ENCODE measurements around the gene PTPRE. TPM values are rescaled to one million over a fixed set of nuclear protein-coding genes. Genes with fewer than 3 reads are reported as not detected.

Gene PTPRE
- total RNA-seq, 5 donors from 2014 or later (not counting 1 experiment from before 2014, with no cell fraction given): 23.2 to 69.2 (median 32.2) TPM

- CTCF ChIA-PET: no interaction called here
- POLR2A ChIA-PET: no interaction called here
- no peaks in the 10 kb centered on the region for H3K4me1 ChIP-seq (ENCODE audit: control insufficient read depth in 1 of 2, extremely low read depth in 1 of 2, insufficient read depth in 2 of 2, low read length in 2 of 2)
- no peak overlapping the region for H3K27ac Mint-ChIP-seq
- WGBS (ENCODE audit: insufficient coverage): 100% methylated on average over 1 of the region's 3 CpGs
- peaks cover 0 to 1% of the 10 kb centered on the region in 2 donors for H3K27me3 Mint-ChIP-seq
- ATAC-seq (replicated peaks in 1 of 4) (no peak), DNase-seq (no peak)
- H3K9me3 ChIP-seq: no peaks in the 10 kb centered on the region
- H3K4me3 ChIP-seq (ENCODE audit: control insufficient read depth in 1 of 2, extremely low read depth in 1 of 2, low read length in 1 of 2): no peak overlapping the region
- H3K36me3 ChIP-seq (ENCODE audit: control insufficient read depth in 2 of 2, extremely low read depth in 1 of 2, insufficient read depth in 1 of 2, low read length in 1 of 2): no peaks in the 10 kb centered on the region
- no peak overlapping the region for H3K4me3 Mint-ChIP-seq
- H3K27ac ChIP-seq (ENCODE audit: low read length): no peak overlapping the region
- H3K36me3 Mint-ChIP-seq: no peaks in the 10 kb centered on the region
- no peaks in the 10 kb centered on the region for H3K4me1 Mint-ChIP-seq
- peaks cover 0 to 23% of the 10 kb centered on the region in 2 experiments for H3K27me3 ChIP-seq (replicated peaks in 1 of 2; ENCODE audit: control insufficient read depth in 2 of 2, extremely low read depth in 1 of 2, insufficient read depth in 2 of 2, low read length in 1 of 2)
- no peaks in the 10 kb centered on the region for H3K9me3 Mint-ChIP-seq
Measured at GRCh38 chr10:127968027-127968441, 61.1 kb downstream of the PTPRE start.

- WGBS (ENCODE audit: insufficient coverage): no CpG with 5 or more reads among the region's 1 CpG
- H3K4me3 ChIP-seq (ENCODE audit: control insufficient read depth in 1 of 2, extremely low read depth in 1 of 2, low read length in 1 of 2): no peak overlapping the region
- Mint-ChIP-seq H3K9me3 (no peaks in the 10 kb centered on the region), H3K27me3 (peaks cover under 1 to 5% of the 10 kb centered on the region in 2 donors), H3K4me1 (no peaks in the 10 kb centered on the region), H3K4me3 (no peak overlapping the region), H3K36me3 (no peaks in the 10 kb centered on the region), H3K27ac (no peak overlapping the region)
- ChIA-PET POLR2A (no interaction called here), CTCF (no interaction called here)
- no peaks in the 10 kb centered on the region for H3K9me3 ChIP-seq
- ATAC-seq (replicated peaks in 1 of 4): no peak
- no peaks in the 10 kb centered on the region for H3K36me3 ChIP-seq (ENCODE audit: control insufficient read depth in 2 of 2, extremely low read depth in 1 of 2, insufficient read depth in 1 of 2, low read length in 1 of 2)
- no peak overlapping the region for H3K27ac ChIP-seq (ENCODE audit: low read length)
- H3K27me3 ChIP-seq (replicated peaks in 1 of 2; ENCODE audit: control insufficient read depth in 2 of 2, extremely low read depth in 1 of 2, insufficient read depth in 2 of 2, low read length in 1 of 2): peaks cover 0 to 22% of the 10 kb centered on the region in 2 experiments
- no peak for DNase-seq
- no peaks in the 10 kb centered on the region for H3K4me1 ChIP-seq (ENCODE audit: control insufficient read depth in 1 of 2, extremely low read depth in 1 of 2, insufficient read depth in 2 of 2, low read length in 2 of 2)
Measured at GRCh38 chr10:127968659-127969058, 61.8 kb downstream of the PTPRE start.

- Mint-ChIP-seq H3K27ac (no peak overlapping the region), H3K4me1 (no peaks in the 10 kb centered on the region), H3K27me3 (peaks cover 11 to 29% of the 10 kb centered on the region in 2 donors), H3K9me3 (no peaks in the 10 kb centered on the region), H3K4me3 (no peak overlapping the region), H3K36me3 (no peaks in the 10 kb centered on the region)
- ChIA-PET CTCF (no interaction called here), POLR2A (no interaction called here)
- H3K4me1 ChIP-seq (ENCODE audit: control insufficient read depth in 1 of 2, extremely low read depth in 1 of 2, insufficient read depth in 2 of 2, low read length in 2 of 2): no peaks in the 10 kb centered on the region
- WGBS (ENCODE audit: insufficient coverage): 87% methylated on average over 19 of the region's 24 CpGs
- no peaks in the 10 kb centered on the region for H3K9me3 ChIP-seq
- no peaks in the 10 kb centered on the region for H3K36me3 ChIP-seq (ENCODE audit: control insufficient read depth in 2 of 2, extremely low read depth in 1 of 2, insufficient read depth in 1 of 2, low read length in 1 of 2)
- peaks cover 0 to 37% of the 10 kb centered on the region in 2 experiments for H3K27me3 ChIP-seq (replicated peaks in 1 of 2; ENCODE audit: control insufficient read depth in 2 of 2, extremely low read depth in 1 of 2, insufficient read depth in 2 of 2, low read length in 1 of 2)
- H3K4me3 ChIP-seq (ENCODE audit: control insufficient read depth in 1 of 2, extremely low read depth in 1 of 2, low read length in 1 of 2): no peak overlapping the region
- H3K27ac ChIP-seq (ENCODE audit: low read length): no peak overlapping the region
- DNase-seq (no peak), ATAC-seq (replicated peaks in 1 of 4) (no peak)
Measured at GRCh38 chr10:127971101-127971946, 64.4 kb downstream of the PTPRE start.

- Mint-ChIP-seq H3K36me3 (no peaks in the 10 kb centered on the region), H3K4me1 (no peaks in the 10 kb centered on the region), H3K4me3 (no peak overlapping the region), H3K9me3 (no peaks in the 10 kb centered on the region), H3K27ac (no peak overlapping the region), H3K27me3 (peaks cover 15 to 29% of the 10 kb centered on the region in 2 donors)
- Histone ChIP-seq H3K36me3 (ENCODE audit: control insufficient read depth in 2 of 2, extremely low read depth in 1 of 2, insufficient read depth in 1 of 2, low read length in 1 of 2) (no peaks in the 10 kb centered on the region), H3K27ac (ENCODE audit: low read length) (no peak overlapping the region), H3K4me1 (ENCODE audit: control insufficient read depth in 1 of 2, extremely low read depth in 1 of 2, insufficient read depth in 2 of 2, low read length in 2 of 2) (no peaks in the 10 kb centered on the region), H3K27me3 (replicated peaks in 1 of 2; ENCODE audit: control insufficient read depth in 2 of 2, extremely low read depth in 1 of 2, insufficient read depth in 2 of 2, low read length in 1 of 2) (peaks cover 0 to 38% of the 10 kb centered on the region in 2 experiments), H3K4me3 (ENCODE audit: control insufficient read depth in 1 of 2, extremely low read depth in 1 of 2, low read length in 1 of 2) (no peak overlapping the region), H3K9me3 (no peaks in the 10 kb centered on the region)
- POLR2A ChIA-PET: no interaction called here
- ATAC-seq (replicated peaks in 1 of 4): no peak
- WGBS (ENCODE audit: insufficient coverage): 87% methylated on average over 7 of the region's 12 CpGs
- CTCF ChIA-PET: no interaction called here
- DNase-seq: no peak
Measured at GRCh38 chr10:127971963-127972615, 65.2 kb downstream of the PTPRE start.

GRCh38 chr10:127972751-127973357, 66.0 kb downstream of the PTPRE start:
- peaks cover 0 to 5% (median 0%) of the 10 kb centered on the region in 3 donors for H3K4me1 Mint-ChIP-seq
- Histone ChIP-seq H3K27me3 (replicated peaks in 1 of 2; ENCODE audit: control insufficient read depth in 2 of 2, extremely low read depth in 1 of 2, insufficient read depth in 2 of 2, low read length in 1 of 2) (peaks cover 0 to 41% of the 10 kb centered on the region in 2 experiments), H3K36me3 (ENCODE audit: control insufficient read depth in 2 of 2, extremely low read depth in 1 of 2, insufficient read depth in 1 of 2, low read length in 1 of 2) (no peaks in the 10 kb centered on the region), H3K4me1 (ENCODE audit: control insufficient read depth in 1 of 2, extremely low read depth in 1 of 2, insufficient read depth in 2 of 2, low read length in 2 of 2) (no peaks in the 10 kb centered on the region), H3K4me3 (ENCODE audit: control insufficient read depth in 1 of 2, extremely low read depth in 1 of 2, low read length in 1 of 2) (no peak overlapping the region), H3K27ac (ENCODE audit: low read length) (no peak overlapping the region), H3K9me3 (no peaks in the 10 kb centered on the region)
- H3K27me3 Mint-ChIP-seq: peaks cover 21 to 29% of the 10 kb centered on the region in 2 donors
- CTCF ChIA-PET: interaction anchor here in 1 of 2 donors (0.7 kb wide), 1 partner anchor 72 kb away, joined by 3 read pairs; no protein-coding TSS in a partner anchor
- DNase-seq (no peak), ATAC-seq (replicated peaks in 1 of 4) (no peak)
- no peaks in the 10 kb centered on the region for H3K9me3 Mint-ChIP-seq
- POLR2A ChIA-PET: no interaction called here
- no CpG with 5 or more reads among the region's 4 CpGs for WGBS (ENCODE audit: insufficient coverage)
- no peak overlapping the region for H3K27ac Mint-ChIP-seq
- H3K4me3 Mint-ChIP-seq: no peak overlapping the region
- H3K36me3 Mint-ChIP-seq: no peaks in the 10 kb centered on the region

GRCh38 chr10:127973791-127974311, 66.9 kb downstream of the PTPRE start:
- ATAC-seq (replicated peaks in 1 of 4): no peak
- H3K9me3 ChIP-seq: no peaks in the 10 kb centered on the region
- no peak for DNase-seq
- H3K36me3 ChIP-seq (ENCODE audit: control insufficient read depth in 2 of 2, extremely low read depth in 1 of 2, insufficient read depth in 1 of 2, low read length in 1 of 2): no peaks in the 10 kb centered on the region
- H3K27me3 ChIP-seq (replicated peaks in 1 of 2; ENCODE audit: control insufficient read depth in 2 of 2, extremely low read depth in 1 of 2, insufficient read depth in 2 of 2, low read length in 1 of 2): peaks cover 0 to 47% of the 10 kb centered on the region in 2 experiments
- peaks cover 24 to 29% of the 10 kb centered on the region in 2 donors for H3K27me3 Mint-ChIP-seq
- no peak overlapping the region for H3K4me3 Mint-ChIP-seq
- POLR2A ChIA-PET: no interaction called here
- 38% methylated on average over 9 of the region's 10 CpGs for WGBS (ENCODE audit: insufficient coverage)
- H3K4me3 ChIP-seq (ENCODE audit: control insufficient read depth in 1 of 2, extremely low read depth in 1 of 2, low read length in 1 of 2): no peak overlapping the region
- peaks cover 0 to 5% (median 0%) of the 10 kb centered on the region in 3 donors for H3K4me1 Mint-ChIP-seq
- H3K36me3 Mint-ChIP-seq: no peaks in the 10 kb centered on the region
- no peaks in the 10 kb centered on the region for H3K9me3 Mint-ChIP-seq
- H3K27ac Mint-ChIP-seq: no peak overlapping the region
- H3K27ac ChIP-seq (ENCODE audit: low read length): no peak overlapping the region
- CTCF ChIA-PET: interaction anchor here in 1 of 2 donors (0.6 kb wide), 1 partner anchor 728 kb away, joined by 4 read pairs; no protein-coding TSS in a partner anchor
- no peaks in the 10 kb centered on the region for H3K4me1 ChIP-seq (ENCODE audit: control insufficient read depth in 1 of 2, extremely low read depth in 1 of 2, insufficient read depth in 2 of 2, low read length in 2 of 2)
